HG02884 (cell line): ENCODE data around the gene MAPK10.
"Not testable (repeated sequence)": the region's sequence is repeated elsewhere in the genome, so short reads cannot be mapped to it uniquely, and the experiment has no call there.

ENCODE experiments used
- ATAC-seq: cut with Tn5 transposase; IDR thresholded peaks from one replicate; pipeline ENCODE4 v1.9.1; 2021; ENCODE audit warnings: mild to moderate bottlenecking, moderate library complexity; ENCODE audit not compliant: unreplicated experiment

Gene MAPK10

GRCh38 chr4:86344127-86344526, 15.7 kb downstream of the MAPK10 start:
- ATAC-seq, result no peak

GRCh38 chr4:86338989-86339388, 20.9 kb downstream of the MAPK10 start:
- ATAC-seq, result no peak

- ATAC-seq, result no peak
These were observed 21.3 kb downstream of the MAPK10 start for GRCh38 chr4:86338521-86338920.

- ATAC-seq, result no peak
These were observed 25.7 kb downstream of the MAPK10 start for GRCh38 chr4:86334020-86334750.

GRCh38 chr4:86333236-86333635, 26.6 kb downstream of the MAPK10 start:
- no peak for ATAC-seq

- ATAC-seq, result no peak
These were observed 28.7 kb downstream of the MAPK10 start for GRCh38 chr4:86330961-86331742.

- ATAC-seq, result not testable (repeated sequence)
These were observed 29.4 kb downstream of the MAPK10 start for GRCh38 chr4:86330411-86330810.

GRCh38 chr4:86329431-86329830, 30.4 kb downstream of the MAPK10 start:
- ATAC-seq, result no peak

GRCh38 chr4:86326400-86326799, 33.5 kb downstream of the MAPK10 start:
- ATAC-seq, result no peak

- no peak for ATAC-seq
These were observed 40.5 kb downstream of the MAPK10 start for GRCh38 chr4:86319390-86319789.

- ATAC-seq, result no peak
These were observed 44.3 kb downstream of the MAPK10 start for GRCh38 chr4:86315579-86315978.

GRCh38 chr4:86313656-86314055, 46.2 kb downstream of the MAPK10 start:
- ATAC-seq, result no peak

- no peak for ATAC-seq
These were observed 52.4 kb downstream of the MAPK10 start for GRCh38 chr4:86307432-86307831.

- no peak for ATAC-seq
These were observed 53.0 kb downstream of the MAPK10 start for GRCh38 chr4:86306816-86307215.

GRCh38 chr4:86302830-86303229, 57.0 kb downstream of the MAPK10 start:
- ATAC-seq, result no peak

GRCh38 chr4:86302251-86302650, 57.6 kb downstream of the MAPK10 start:
- ATAC-seq, result no peak

- ATAC-seq, result no peak
These were observed 59.3 kb downstream of the MAPK10 start for GRCh38 chr4:86300516-86300915.

- no peak for ATAC-seq
These were observed 63.0 kb downstream of the MAPK10 start for GRCh38 chr4:86296865-86297264.

- no peak for ATAC-seq
These were observed 65.0 kb downstream of the MAPK10 start for GRCh38 chr4:86294883-86295282.

GRCh38 chr4:86291180-86291579, 68.7 kb downstream of the MAPK10 start:
- ATAC-seq, result no peak

- no peak for ATAC-seq
These were observed 73.1 kb downstream of the MAPK10 start for GRCh38 chr4:86286726-86287125.

- ATAC-seq, result no peak
These were observed 76.5 kb downstream of the MAPK10 start for GRCh38 chr4:86283371-86283770.
